C4-2B (cell line): ENCODE measurements around the gene SESN1.

Source experiments
- CTCF ChIP-seq: fragments of 450-650 bp; conservative IDR thresholded peaks from 2 replicates; pipeline ENCODE4 v1.5.1; 2017; ENCODE audit warnings: mild to moderate bottlenecking
- ZFX ChIP-seq: fragments of 450-650 bp; IDR thresholded peaks from 2 replicates; pipeline ENCODE4 v1.6.1; 2017

GRCh38 chr6:108998485-108998884 lies 96.2 kb downstream of the SESN1 start:
- TF ChIP-seq CTCF (no peak), ZFX (no peak)
